ENCODE results near the gene VAC14.

The VAC14 gene

DNA sequence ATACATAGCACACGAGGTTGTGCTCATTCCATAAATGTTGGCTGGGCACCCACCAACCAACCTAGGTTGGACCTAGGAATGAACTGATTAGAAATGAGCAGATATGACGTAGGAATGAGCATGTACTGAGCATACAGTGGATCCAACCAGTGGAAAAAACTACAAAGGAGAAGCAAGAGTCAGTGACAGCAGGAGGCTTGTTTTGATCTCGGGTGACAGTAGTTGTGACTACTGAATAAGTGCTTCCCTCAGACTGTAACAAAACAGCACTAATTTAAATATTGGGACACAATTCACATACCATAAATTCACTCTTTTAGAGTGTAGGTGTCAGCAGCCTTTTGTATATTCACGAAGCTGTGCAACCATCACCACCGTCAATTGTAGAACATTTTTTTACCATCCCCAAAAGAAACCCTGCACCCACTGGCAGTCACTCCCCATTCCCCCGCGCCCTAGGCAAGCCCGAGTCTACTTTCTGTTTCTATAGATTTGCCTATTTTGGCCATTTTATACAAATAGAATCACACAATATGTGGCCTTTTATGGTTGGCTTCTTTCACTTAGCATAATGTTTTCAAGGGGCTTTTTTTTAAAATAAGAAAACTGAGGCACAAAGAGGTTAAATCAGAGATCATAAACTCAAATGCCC, 7.0 kb downstream of the VAC14 start:
- no peak overlapping the region for H3K27ac ChIP-seq

DNA sequence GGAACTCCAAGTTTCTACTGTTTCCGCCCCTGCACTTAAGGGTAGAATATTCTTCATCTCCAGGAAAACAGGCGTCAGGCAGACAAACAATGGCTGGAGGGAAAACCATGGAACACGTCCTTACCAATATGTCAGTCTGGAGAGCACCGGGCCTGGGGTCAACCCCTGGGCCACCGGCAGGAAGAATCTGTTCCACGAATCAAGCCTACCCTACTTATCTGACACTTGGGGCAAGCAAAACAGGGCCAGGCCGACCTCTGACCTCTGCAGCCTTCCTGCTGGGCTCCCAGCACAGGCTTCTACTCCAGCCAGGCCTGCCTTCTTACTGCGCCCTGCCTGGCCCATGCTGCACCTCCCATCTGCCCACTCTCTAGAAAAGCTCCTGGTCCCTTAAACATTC, 10.1 kb downstream of the VAC14 start:
- no peak overlapping the region for H3K27ac ChIP-seq
- TF ChIP-seq, protein P1, sequence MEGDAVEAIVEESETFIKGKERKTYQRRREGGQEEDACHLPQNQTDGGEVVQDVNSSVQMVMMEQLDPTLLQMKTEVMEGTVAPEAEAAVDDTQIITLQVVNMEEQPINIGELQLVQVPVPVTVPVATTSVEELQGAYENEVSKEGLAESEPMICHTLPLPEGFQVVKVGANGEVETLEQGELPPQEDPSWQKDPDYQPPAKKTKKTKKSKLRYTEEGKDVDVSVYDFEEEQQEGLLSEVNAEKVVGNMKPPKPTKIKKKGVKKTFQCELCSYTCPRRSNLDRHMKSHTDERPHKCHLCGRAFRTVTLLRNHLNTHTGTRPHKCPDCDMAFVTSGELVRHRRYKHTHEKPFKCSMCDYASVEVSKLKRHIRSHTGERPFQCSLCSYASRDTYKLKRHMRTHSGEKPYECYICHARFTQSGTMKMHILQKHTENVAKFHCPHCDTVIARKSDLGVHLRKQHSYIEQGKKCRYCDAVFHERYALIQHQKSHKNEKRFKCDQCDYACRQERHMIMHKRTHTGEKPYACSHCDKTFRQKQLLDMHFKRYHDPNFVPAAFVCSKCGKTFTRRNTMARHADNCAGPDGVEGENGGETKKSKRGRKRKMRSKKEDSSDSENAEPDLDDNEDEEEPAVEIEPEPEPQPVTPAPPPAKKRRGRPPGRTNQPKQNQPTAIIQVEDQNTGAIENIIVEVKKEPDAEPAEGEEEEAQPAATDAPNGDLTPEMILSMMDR (IDR thresholded peaks at IDR 0.05): no peak
- no peak for TF ChIP-seq ZFX (IDR thresholded peaks at IDR 0.05; ENCODE audit: borderline replicate concordance)

More for the DNA sequence above, 7.0 kb downstream of the VAC14 start:
- TF ChIP-seq ZFX (IDR thresholded peaks at IDR 0.05; ENCODE audit: borderline replicate concordance): no peak
- TF ChIP-seq, protein P1 (IDR thresholded peaks at IDR 0.05): no peak

DNA sequence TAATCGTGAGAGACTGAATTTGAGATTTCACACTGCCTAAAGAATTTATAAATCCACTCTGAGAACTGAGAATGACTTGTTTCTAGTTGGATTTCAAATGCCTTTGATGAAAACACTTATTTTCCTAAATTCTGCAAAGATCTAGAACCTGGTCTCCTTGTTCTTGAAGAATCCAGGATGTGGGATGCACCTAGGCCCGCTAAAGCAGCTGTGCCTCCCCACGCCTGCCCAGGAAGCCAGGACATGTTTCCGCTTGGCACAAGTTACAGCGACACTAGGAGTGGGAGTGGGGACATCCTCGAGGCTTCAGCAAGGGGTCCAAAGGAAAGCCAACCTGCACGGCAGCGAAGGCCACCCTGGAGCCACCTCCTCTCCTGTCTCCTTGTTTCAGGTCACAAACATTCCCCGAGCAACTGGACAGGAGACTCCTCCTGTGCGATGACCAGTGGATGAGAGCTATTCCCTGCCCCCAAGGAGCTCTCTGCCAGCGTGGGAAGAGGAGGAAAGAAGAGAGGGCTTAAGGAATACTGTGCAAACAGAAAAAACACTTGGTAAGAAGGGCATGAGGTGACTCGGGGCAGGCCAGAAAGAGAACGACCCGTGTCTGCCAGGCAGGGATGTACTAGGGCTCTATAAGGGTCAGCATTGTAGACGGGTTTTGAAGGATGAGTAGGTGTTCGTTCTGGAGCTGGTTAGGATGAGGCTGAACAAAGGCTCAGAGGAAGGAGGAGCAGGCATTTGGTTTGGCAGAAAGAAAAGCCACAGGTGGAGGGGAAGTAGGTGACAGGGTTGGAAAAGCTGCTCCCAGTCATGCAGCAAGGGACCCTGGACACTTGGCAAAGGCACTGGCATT, 11.1 kb downstream of the VAC14 start:
- TF ChIP-seq, protein P1 (IDR thresholded peaks at IDR 0.05): no peak
- TF ChIP-seq ZFX (IDR thresholded peaks at IDR 0.05; ENCODE audit: borderline replicate concordance): no peak
- H3K27ac ChIP-seq: no peak overlapping the region

DNA sequence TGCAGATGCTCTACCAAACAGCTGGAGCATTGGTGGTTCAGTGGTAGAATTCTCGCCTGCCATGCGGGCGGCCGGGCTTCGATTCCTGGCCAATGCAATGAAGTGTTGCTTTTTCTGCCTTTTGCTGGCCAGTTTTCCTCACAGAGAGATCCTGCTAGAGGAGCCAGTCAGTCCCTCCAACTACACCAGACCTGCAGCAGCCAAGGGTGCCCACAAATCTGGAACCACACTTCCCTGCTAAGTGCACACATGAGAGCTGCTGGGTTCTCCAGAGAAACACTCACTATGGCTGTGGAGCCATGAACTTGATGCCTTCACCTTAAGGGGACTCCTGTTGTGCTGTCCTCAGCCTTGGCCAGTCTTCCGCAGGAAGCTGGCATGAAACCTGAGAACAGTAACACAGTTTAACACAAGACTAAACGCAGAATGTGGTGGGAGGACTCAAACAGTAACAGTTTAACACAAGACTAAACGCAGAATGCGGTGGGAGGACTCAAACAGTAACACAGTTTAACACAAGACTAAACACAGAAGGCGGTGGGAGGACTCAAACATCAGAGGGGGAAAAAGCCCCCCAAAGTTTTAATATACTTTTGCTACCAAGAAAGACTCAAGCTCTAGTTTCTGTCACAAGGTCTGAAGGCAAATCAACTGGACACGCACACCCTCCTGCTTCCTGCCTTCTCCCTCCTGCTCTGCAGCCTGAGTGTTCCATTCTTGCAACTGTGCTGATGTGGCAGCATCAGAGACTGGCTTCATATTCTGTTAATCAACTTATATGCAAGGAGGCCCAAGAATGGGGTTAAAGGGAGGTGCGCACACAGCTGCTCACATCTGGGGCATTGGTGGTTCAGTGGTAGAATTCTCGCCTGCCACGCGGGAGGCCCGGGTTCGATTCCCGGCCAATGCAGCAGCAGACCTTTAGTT, 12.0 kb downstream of the VAC14 start:
- no peak for TF ChIP-seq ZFX (IDR thresholded peaks at IDR 0.05; ENCODE audit: borderline replicate concordance)
- TF ChIP-seq, protein P1 (IDR thresholded peaks at IDR 0.05): no peak
- H3K27ac ChIP-seq: no peak overlapping the region

DNA sequence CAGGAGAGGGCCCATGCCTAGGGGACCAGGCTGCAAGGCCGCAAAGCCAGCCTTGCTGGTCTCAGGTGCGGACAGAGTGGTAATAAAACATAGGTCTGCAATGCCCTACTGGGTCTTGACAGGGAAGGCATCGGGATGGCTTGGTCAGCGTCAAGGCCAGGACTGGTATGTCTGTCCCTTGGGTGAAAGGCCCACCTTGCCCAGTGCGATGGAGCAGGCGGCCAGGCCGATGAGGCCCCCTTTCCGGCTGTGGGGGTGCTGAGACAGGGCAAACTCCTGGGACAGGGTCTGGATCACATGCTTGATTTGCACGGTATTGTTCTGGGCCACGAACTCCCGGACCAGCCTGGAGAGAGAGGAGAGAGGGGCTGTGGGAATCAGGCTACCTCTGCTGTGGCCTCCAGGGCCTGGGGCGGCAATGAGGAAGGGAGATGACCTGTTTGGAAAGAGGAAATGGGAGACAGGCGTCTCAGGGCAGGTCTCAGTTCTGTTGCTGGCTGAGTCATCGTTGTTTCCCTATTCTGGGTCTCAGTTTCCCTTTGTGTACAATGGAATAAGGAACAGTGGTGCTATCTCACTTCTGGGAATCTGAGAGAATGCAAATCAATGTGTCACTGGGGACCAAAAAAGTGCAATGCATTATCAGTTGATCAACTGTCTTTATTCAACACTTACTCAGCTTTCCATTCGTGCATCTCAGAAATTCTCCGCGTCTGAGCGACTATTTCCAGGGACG, 14.8 kb downstream of the VAC14 start:
- TF ChIP-seq ZFX (IDR thresholded peaks at IDR 0.05; ENCODE audit: borderline replicate concordance): no peak
- TF ChIP-seq, protein P1 (IDR thresholded peaks at IDR 0.05): no peak
- H3K27ac ChIP-seq: no peak overlapping the region

DNA sequence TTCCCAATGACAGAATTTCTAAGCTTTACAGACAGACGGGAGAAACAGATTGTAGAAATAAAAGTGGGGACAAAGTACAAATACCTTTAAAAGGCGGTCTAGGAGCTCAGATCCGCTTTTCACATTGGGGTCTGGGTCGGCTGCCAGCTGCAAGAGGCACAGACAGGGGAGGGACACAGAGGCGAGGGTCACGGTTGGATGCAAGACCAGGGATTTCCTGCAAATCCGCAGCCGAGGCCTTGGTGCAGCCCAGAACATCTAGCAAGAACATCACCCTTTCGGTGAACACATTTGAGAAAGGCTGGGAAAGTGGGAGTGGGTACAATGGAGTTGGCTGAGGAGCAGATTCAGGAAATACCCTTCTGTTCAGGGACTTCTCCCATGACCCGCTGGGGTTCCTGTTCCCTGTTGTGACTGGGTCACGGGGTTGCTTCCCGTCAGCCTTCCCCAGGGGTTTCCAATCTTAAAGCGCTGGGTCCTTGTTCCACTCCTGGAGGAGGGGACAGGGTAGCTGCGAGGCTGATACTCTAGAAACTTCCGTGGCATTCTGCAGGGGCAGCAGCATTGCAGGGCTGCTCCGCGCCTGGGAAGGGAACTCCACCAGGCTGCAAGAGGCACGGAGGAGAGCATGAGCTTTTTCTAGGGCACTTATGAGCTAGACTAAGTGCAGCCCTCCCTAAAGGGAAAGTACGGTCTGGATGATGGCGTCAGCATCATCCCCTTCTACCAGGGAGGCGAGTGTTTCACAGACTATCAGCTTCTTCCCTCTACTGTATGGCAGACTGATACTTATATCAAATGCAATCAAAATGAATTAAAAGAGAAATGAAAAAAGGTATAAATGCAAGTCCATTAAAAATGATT, 16.0 kb downstream of the VAC14 start:
- TF ChIP-seq, protein P1 (IDR thresholded peaks at IDR 0.05): no peak
- no peak for TF ChIP-seq ZFX (IDR thresholded peaks at IDR 0.05; ENCODE audit: borderline replicate concordance)
- H3K27ac ChIP-seq: no peak overlapping the region
